SW 1271 (cell line): ENCODE results near the gene RAC2.
"Not testable (repeated sequence)": the region's sequence is repeated elsewhere in the genome, so short reads cannot be mapped to it uniquely, and the experiment has no call there.

Experiments
- DNase-seq, 2 experiments: peaks; one replicate each; lab custom pipeline; 2025; lab: John Stamatoyannopoulos, UW

RAC2 gene

DNA sequence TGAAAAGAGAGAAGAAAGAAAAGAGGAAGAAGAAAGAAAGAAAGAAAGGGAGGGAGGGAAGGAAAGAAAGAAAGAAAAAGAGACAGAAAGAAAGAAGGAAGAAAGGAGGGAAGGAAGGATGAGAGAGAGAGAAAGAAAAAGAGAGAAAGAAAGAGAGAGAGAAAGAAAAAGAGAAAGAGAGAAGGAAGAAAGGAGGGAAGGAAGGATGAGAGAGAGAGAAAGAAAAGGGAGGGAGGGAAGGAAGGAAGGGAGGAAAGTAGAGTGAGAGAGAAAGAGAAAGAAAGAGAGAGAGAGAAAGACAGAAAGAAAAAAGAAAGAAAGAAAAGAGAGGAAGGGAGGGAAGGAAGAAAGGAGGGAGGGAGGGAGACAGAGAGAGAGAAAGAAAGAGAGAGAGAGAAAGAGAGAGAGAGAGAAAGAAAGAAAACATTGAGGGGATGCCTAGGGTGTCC, 11.5 kb upstream of the RAC2 start:
- no peak for DNase-seq

- no peak for DNase-seq
Observed at GRCh38 chr22:37254867-37255233, 10.8 kb upstream of the RAC2 start.

- DNase-seq, result no peak
Observed at GRCh38 chr22:37254209-37254866, 10.3 kb upstream of the RAC2 start.

DNA sequence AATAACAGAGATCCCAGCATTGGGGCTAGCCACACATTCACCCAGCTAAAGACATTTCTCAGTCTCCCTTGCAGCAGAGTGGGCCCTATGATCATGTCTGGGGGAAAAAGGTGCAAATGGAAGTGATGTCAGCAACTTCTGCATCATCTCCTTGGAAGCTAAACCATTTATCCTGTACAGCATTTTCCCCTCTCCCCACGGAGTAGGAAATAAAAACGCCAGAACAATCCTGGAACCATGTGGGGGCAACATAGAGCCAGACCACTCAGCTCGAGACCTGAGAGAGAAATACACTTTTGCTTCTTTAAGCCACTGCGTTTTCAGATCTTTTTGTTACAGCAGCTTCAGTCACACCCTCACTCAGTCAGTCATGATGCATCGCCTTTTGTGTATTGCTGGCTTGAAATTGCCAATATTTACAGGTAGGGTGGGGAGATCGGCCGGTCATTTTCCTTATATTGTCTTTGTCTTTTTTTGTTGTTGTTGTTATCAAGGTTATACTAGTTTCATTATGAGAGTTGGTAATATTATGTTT, 9.1 kb upstream of the RAC2 start:
- DNase-seq, result no peak

GRCh38 chr22:37251836-37252235, 7.8 kb upstream of the RAC2 start:
- DNase-seq, result not testable (repeated sequence)

GRCh38 chr22:37249986-37250385, 5.9 kb upstream of the RAC2 start:
- DNase-seq, result no peak

- DNase-seq, result no peak
Observed at GRCh38 chr22:37248251-37248650, 4.2 kb upstream of the RAC2 start.

DNA sequence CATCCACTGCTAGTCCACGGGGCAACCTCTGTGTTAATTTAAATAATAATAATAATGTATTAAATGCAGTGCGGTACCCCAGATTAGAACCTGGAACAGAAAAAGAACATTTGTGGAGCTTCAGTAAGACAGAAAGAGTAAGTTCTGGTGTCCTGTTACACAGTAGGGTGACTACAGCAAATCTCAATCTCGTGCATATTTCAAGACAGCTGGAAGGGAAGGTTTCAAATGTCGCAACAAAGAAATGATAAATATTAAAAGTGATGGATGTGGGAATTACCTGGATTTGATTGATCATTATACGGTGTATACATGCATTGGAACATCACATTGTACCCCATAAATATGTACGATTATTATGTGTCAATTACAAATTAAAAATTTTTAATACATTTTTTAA, 1.7 kb upstream of the RAC2 start:
- DNase-seq, result no peak

DNA sequence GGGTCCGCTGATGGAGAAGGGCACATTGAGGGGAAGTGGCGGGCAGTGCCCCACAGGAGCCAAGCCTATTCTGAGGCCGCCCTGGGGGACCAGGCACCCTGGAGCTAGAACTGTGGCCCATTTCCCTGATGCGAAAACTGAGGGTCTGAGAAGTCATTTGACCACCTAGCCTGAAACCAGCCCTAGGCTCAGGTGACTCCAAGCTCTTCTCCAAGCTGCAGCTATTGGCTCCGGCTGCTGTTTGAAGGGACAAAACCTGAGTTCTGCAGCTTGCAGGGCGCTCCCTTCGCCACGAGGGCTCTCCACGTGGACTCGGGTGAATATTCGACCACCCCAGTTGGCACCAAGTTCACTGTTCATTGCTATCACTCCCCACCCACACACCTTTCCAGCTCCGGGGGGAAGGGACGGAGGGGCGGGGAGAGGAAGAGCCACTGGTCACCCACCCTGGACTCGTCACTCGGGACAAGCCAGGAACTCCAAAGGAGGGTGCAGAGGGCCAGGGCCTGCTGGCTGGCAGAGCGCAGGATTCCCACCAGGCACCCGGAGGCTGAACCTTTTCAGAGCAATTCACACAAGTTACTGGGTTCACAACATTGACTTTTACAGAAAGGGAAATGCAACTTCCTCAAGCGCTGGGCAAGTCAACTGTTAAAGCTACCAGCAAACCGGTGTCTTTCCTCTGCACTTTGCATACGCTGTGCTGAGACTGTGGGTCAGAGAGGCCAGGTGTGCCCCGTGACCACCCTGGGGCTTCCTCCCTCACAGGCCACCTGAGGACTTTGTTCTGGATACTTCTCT, 1.1 kb upstream of the RAC2 start:
- DNase-seq, result no peak

GRCh38 chr22:37243402-37244113, 511 bp downstream of the RAC2 start:
- no peak for DNase-seq

DNA sequence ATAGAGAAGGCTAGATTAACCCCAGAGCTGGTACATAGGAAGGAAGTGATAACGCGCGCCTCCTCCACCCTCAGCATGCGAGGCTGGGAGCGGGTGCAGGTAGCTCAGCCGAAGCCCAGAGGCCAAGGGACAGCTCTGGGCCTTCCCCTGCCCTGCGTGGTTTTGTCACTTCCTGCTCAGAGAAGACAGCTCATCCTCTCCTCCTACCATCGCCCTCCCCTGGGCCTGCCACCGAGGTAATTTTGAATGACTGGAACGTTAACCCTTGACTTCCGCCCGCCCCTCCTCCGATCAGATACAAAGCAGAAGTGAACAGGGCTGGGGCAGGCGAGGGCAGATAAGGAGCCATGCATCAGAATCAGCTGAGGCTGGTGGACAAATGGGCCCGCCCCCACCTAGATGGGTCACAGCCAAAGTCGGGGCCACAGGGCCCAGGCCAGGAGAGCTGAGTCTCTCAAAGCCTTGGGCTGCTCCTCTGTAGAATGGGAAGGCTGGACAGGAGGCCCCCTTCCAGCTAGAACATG, 1.6 kb downstream of the RAC2 start:
- peak in 1 of 2 experiments; percentile 30 for DNase-seq

DNA sequence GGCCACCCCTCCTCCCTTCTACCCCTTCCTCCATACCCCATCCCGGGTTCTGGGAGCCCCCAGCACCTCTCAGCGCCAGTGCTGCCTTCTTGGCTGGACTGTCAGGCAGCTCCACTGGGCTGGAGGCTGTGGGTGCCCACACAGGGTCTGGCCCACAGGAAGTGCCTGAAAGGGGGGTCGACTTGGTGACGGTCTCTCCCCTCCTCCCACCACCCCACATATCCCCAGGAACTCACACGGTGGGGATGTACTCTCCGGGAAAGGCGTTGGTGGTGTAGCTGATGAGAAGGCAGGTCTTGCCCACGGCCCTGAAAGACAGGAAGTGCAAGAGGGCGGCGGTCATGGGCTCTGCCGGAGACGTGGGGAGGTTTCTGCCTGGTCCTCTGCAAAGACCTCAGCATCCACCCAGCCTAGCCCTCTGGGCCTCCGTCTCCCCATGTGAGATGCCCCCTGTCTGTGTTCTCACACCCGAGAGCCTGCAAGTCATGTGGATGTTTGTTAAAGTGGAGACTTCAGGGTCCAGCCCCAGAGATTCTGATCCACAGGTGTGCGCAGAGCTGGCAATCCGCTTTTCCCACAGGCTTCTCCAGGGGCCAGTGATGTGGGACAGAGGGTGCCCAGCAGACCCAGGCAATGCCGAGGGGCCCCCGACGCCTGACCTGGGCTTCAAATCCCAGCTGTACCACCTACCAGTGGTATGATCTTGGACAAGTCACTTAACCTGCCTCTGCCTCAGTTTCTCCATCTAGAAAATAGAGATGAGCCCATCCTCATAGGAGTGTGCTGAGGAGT, 2.5 kb downstream of the RAC2 start:
- no peak for DNase-seq

GRCh38 chr22:37240941-37241320, 3.1 kb downstream of the RAC2 start:
- DNase-seq, result no peak

GRCh38 chr22:37240240-37240940, 3.7 kb downstream of the RAC2 start:
- no peak for DNase-seq

- no peak for DNase-seq
Observed at GRCh38 chr22:37239336-37240239, 4.5 kb downstream of the RAC2 start.

DNA sequence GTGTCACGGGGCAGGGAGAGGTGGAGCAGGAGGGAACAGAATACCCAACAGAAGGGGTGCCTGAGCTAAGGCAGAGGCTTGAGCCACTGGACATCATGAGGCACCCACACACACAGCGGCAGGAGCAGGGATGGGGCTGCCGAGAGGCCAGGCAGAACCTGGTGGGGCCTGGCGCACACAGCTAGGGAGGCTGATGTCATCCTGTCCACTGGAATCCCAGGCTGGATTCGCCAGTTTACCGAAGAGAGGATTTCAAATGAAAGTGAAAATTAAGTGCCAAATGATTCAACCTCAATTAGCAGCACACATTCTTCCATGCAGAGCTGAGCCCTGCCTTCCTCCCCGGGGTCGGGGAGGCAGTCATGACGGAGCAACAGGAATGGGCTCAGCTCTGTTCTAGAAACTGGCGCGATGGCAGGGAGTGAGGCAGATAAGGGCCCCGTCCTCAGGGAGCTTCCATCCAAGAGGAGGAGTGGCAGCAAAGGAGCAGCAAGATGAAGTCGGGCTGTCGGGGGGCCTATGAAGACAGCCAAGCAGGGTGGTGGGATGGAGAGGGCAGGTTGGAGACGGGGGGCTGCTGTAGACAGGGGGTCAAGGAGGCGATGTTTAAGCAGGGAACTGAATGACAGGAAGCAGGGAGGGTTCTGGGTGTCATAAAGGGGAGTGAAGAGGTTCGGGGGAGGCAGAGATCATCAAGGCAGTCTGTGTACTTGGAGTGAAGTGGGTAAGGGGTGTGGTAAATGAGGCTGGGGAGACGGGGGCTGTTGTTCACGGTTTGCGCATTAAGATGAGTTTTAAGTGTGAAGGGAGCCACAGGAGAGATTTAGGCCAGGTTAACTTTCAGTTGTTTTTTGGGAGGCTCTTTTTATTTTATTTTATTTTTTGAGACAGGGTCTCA, 6.4 kb downstream of the RAC2 start:
- DNase-seq, result no peak

DNA sequence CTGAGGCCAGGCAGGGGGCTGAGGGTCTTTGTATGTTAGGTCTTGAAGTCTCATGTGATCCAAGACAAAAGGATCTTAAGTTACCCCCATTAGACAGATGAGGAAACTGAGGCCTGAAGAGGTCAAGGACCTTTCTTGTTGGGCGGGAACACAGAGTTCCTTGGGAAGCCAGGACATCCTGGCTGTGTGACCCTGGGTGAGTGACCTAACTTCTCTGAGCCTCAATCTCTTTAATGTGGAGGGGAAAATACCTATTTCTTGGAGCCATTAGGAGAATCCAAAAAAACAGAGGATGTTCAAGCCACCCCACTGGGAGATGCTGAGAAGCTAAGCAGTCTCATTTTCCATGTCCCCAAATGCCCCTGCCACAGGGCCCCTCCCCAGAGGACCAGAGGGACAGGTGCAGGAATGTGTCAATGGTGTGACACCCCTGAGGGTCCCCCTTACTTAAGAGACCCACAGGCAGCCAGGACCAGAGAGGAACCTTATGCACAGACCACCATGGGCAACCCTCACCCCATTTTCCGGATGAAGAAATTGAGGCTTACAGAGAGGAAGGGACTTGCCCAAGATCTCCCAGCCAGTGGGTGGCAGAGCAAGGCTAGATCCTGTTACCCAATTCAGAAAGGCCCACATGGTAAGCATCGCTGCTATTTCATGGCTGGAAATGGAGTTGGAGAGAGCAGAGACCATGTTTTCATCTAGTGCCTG, 8.0 kb downstream of the RAC2 start:
- DNase-seq, result no peak
